ENCODE results near the gene C1orf159. TPM values are rescaled to one million over a fixed set of nuclear protein-coding genes. Genes with fewer than 3 reads are reported as not detected.

The C1orf159 gene
- total and polyA plus RNA-seq, 9 of the 15 experiments (the other 6 are each of a cell fraction or from before 2014, with no cell fraction given), result 0.28 to 54.9 (median 10.6) TPM

DNA sequence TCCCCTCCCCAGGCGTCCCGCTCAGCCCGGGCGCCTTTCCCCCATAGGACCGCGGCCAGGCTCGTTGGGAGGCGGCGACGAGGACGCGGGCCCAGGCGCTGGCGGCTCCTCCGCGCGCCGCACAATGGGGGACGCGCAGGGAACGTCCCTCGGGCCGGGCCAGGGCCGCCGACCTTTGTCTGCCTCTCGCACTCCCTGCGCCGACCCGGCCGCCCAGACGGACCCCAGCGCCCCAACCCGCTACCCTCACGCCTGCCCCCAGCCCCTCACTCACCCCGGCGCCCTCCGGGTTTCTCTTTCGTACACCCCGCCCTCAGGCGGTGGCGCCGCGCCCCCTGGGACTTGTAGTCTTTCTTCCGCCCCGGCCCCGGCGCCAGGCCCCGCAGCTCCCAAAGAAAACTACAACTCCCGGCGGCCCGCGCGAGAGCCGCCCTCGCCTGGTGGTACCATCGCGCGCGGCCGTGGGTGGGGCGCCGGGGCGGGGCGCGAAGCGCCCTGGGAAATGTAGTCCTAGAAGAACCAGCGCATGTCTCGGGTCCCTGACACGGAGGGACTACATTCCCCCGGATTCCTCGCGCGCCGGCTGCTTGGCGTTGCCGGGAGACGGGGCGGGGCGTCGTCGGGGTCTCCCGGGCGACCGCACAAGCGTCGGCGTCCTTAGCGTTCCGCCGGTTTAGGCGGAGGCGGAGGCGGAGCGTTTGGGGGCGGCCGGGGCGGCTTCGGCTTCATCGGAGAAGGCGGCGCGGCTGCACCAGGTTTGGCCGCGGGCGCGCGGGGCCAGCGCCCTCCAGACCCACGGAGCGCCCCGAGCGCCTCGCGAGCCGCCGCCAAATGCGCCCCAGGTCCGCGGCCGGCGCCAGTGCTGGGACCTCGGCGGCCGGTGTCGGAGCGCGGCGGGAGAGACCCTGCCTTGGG is at the start of gene C1orf159 (continued):
- TF ChIP-seq NRF1 (conservative IDR thresholded peaks at IDR 0.05 in 1 of 2, IDR thresholded peaks at IDR 0.05 in 1 of 2) (peak; percentile 91 to 93), ZNF239 (CRISPR knock-in tag; IDR thresholded peaks at IDR 0.05) (peak; percentile 68), TCF7 (IDR thresholded peaks at IDR 0.05; ENCODE audit: borderline replicate concordance) (no peak), EZH2 (IDR thresholded peaks at IDR 0.05; ENCODE audit: borderline replicate concordance, low read depth, low read length) (no peak), PCBP2 (IDR thresholded peaks at IDR 0.05; ENCODE audit: low read depth, low read length, poor library complexity, severe bottlenecking) (no peak), ZBTB8A (IDR thresholded peaks at IDR 0.05; ENCODE audit: partially characterized antibody) (no peak), U2AF1 (optimal IDR thresholded peaks at IDR 0.05; ENCODE audit: low read depth, low read length) (peak; percentile 48), DIDO1 (tag; IDR thresholded peaks at IDR 0.05; ENCODE audit: low read depth) (no peak), CREBBP (IDR thresholded peaks at IDR 0.05; ENCODE audit: low read depth, low read length) (no peak), ARNT (IDR thresholded peaks at IDR 0.05) (no peak), ETV1 (tag; conservative IDR thresholded peaks at IDR 0.05; ENCODE audit: low read depth) (no peak), CBX5 (IDR thresholded peaks at IDR 0.05; ENCODE audit: borderline replicate concordance, low read depth) (no peak), NEUROD1 (IDR thresholded peaks at IDR 0.05; ENCODE audit: borderline replicate concordance, low read depth, low read length, partially characterized antibody) (peak; percentile 95), ATF7 (IDR thresholded peaks at IDR 0.05) (peak; percentile 92), ZKSCAN1 (IDR thresholded peaks at IDR 0.05; ENCODE audit: low read depth, low read length) (no peak)
- TF ChIP-seq, protein P1, sequence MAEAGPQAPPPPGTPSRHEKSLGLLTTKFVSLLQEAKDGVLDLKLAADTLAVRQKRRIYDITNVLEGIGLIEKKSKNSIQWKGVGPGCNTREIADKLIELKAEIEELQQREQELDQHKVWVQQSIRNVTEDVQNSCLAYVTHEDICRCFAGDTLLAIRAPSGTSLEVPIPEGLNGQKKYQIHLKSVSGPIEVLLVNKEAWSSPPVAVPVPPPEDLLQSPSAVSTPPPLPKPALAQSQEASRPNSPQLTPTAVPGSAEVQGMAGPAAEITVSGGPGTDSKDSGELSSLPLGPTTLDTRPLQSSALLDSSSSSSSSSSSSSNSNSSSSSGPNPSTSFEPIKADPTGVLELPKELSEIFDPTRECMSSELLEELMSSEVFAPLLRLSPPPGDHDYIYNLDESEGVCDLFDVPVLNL (CRISPR knock-in tag; IDR thresholded peaks at IDR 0.05; ENCODE audit: low read depth), result no peak
- TF ChIP-seq, protein P2, sequence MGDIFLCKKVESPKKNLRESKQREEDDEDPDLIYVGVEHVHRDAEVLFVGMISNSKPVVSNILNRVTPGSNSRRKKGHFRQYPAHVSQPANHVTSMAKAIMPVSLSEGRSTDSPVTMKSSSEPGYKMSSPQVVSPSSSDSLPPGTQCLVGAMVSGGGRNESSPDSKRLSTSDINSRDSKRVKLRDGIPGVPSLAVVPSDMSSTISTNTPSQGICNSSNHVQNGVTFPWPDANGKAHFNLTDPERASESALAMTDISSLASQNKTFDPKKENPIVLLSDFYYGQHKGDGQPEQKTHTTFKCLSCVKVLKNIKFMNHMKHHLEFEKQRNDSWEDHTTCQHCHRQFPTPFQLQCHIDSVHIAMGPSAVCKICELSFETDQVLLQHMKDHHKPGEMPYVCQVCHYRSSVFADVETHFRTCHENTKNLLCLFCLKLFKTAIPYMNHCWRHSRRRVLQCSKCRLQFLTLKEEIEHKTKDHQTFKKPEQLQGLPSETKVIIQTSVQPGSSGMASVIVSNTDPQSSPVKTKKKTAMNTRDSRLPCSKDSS (IDR thresholded peaks at IDR 0.05; ENCODE audit: low read depth, partially characterized antibody), result no peak
- TF ChIP-seq, protein P3, sequence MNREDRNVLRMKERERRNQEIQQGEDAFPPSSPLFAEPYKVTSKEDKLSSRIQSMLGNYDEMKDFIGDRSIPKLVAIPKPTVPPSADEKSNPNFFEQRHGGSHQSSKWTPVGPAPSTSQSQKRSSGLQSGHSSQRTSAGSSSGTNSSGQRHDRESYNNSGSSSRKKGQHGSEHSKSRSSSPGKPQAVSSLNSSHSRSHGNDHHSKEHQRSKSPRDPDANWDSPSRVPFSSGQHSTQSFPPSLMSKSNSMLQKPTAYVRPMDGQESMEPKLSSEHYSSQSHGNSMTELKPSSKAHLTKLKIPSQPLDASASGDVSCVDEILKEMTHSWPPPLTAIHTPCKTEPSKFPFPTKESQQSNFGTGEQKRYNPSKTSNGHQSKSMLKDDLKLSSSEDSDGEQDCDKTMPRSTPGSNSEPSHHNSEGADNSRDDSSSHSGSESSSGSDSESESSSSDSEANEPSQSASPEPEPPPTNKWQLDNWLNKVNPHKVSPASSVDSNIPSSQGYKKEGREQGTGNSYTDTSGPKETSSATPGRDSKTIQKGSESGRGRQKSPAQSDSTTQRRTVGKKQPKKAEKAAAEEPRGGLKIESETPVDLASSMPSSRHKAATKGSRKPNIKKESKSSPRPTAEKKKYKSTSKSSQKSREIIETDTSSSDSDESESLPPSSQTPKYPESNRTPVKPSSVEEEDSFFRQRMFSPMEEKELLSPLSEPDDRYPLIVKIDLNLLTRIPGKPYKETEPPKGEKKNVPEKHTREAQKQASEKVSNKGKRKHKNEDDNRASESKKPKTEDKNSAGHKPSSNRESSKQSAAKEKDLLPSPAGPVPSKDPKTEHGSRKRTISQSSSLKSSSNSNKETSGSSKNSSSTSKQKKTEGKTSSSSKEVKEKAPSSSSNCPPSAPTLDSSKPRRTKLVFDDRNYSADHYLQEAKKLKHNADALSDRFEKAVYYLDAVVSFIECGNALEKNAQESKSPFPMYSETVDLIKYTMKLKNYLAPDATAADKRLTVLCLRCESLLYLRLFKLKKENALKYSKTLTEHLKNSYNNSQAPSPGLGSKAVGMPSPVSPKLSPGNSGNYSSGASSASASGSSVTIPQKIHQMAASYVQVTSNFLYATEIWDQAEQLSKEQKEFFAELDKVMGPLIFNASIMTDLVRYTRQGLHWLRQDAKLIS (CRISPR knock-in tag; IDR thresholded peaks at IDR 0.05), result peak; percentile 71; the same call in 1 of the 2 replicates
- TF ChIP-seq, protein P4, sequence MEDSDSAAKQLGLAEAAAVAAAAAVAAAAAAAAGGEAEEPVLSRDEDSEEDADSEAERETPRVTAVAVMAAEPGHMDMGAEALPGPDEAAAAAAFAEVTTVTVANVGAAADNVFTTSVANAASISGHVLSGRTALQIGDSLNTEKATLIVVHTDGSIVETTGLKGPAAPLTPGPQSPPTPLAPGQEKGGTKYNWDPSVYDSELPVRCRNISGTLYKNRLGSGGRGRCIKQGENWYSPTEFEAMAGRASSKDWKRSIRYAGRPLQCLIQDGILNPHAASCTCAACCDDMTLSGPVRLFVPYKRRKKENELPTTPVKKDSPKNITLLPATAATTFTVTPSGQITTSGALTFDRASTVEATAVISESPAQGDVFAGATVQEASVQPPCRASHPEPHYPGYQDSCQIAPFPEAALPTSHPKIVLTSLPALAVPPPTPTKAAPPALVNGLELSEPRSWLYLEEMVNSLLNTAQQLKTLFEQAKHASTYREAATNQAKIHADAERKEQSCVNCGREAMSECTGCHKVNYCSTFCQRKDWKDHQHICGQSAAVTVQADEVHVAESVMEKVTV (CRISPR knock-in tag; IDR thresholded peaks at IDR 0.05), result peak; percentile 40; the same call in 1 of the 2 replicates
